Hindlimb muscle (tissue), 1 donor: ENCODE data around the gene CTNND2. TPM values are rescaled to one million over a fixed set of nuclear protein-coding genes. Genes with fewer than 3 reads are reported as not detected.
"Not testable (repeated sequence)": the region's sequence is repeated elsewhere in the genome, so short reads cannot be mapped to it uniquely, and the experiment has no call there.

Experiments
- DNase-seq: peaks from one replicate; pipeline ENCODE4 v3.0.0-alpha.2; 2013
- polyA plus RNA-seq: library from polyadenylated mRNA; unstranded; fragments of 120-200 nt; gene quantifications from one replicate; pipeline ENCODE4 v1.2.1, GENCODE V29; 2013; ENCODE audit not compliant: insufficient read length

The CTNND2 gene
- polyA plus RNA-seq, 1 donor: 0.66 TPM

GRCh38 chr5:11675184-11675583, 229.1 kb downstream of the CTNND2 start:
- no peak for DNase-seq

GRCh38 chr5:11672385-11673085, 231.7 kb downstream of the CTNND2 start:
- DNase-seq: no peak

- no peak for DNase-seq
Measured at GRCh38 chr5:11658376-11658775, 245.9 kb downstream of the CTNND2 start.

- DNase-seq: no peak
Measured at GRCh38 chr5:11656916-11657315, 247.3 kb downstream of the CTNND2 start.

DNA sequence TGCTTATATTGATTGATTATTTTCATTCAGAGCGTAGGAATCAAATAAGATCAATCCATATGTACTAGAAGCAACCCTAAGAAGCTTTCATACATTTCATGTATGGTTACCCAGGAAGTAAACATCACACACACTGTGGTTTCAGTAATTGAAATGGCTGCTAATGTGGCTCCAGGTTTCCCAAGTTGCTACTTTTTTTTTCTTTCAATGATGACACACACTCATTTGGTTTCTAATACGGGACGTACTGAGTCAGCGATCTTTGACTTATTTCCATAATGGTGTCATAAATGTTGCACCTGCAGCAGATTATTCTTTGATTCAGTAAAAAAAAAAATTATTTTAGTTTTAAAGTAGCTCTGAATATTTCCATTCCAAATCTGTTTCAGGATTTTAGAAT, 248.6 kb downstream of the CTNND2 start:
- DNase-seq: no peak

DNA sequence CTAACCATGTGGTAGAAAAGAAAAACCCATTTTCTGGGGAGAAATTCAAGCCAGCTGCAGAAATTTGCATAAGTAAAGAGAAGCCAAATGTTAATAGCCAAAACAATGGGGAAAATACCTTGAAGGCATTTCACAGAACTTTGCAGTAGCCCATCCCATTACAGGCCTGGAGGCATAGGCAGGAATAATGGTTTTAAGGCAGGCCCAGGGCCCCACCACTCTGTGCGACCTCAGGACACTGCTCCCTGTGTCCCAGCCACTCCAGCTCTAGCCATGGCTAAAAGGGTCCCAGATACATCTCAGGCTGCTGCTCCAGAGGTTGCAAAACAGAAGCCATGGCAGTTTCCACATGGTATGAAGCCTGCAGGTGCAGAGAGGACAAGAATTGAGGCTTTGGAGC, 253.3 kb downstream of the CTNND2 start:
- DNase-seq: no peak

- peak; percentile 20 for DNase-seq
Measured at GRCh38 chr5:11646141-11646540, 258.1 kb downstream of the CTNND2 start.

GRCh38 chr5:11642438-11642837, 261.8 kb downstream of the CTNND2 start:
- no peak for DNase-seq

- no peak for DNase-seq
Measured at GRCh38 chr5:11640158-11640873, 263.9 kb downstream of the CTNND2 start.

GRCh38 chr5:11622785-11623184, 281.5 kb downstream of the CTNND2 start:
- DNase-seq: no peak

- DNase-seq: no peak
Measured at GRCh38 chr5:11620172-11620571, 284.1 kb downstream of the CTNND2 start.

DNA sequence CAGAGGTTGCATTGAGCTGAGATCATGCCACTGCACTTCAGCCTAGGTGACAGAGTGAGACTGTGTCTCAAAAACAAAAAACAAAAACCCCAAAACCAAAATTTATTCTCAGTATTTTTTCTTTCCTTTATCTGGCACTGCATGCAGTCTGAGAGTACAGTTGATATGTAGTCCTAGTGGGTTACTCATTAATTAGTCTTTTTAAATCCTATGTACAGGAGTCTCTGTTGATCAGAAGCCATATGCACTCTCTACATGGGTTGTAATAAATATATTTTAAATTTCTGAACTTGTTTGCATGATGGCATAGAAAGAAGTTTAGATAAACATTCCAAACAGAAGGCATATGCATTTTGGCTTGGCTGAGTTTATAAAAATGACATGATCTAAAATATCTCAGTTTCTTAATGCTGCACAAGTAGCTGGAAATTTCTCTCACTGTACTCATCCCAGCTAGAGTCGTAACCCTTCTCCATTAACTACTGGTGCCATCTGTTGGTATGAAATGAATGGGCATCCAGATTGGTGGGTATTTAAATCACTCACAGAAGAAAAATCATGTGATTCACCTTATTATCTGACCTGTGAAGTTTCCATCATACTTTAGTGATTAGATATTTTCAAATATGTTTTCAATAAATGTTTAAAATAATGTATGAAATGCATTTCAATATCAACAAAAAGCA, 284.8 kb downstream of the CTNND2 start:
- no peak for DNase-seq

GRCh38 chr5:11617080-11617479, 287.2 kb downstream of the CTNND2 start:
- no peak for DNase-seq

- DNase-seq: not testable (repeated sequence)
Measured at GRCh38 chr5:11616624-11617023, 287.6 kb downstream of the CTNND2 start.

DNA sequence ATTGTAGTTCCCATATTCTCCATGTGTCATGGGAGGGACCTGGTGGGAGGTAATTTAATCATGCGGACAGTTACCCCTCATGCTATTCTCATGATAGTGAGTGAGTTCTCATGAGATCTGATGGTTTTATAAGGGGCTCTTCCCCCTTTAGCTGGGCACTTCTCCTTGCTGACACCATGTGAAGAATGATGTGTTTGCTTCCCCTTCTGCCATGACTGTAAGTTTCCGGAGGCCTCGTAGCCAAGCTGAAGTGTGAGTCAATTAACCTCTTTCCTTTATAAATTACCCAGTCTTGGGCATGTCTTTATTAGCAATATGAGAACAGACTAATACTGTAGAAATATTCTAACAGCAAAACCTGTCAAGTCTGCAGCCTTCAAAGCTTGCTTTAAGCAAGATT, 293.2 kb downstream of the CTNND2 start:
- DNase-seq: no peak

GRCh38 chr5:11609570-11610303, 294.5 kb downstream of the CTNND2 start:
- DNase-seq: no peak

DNA sequence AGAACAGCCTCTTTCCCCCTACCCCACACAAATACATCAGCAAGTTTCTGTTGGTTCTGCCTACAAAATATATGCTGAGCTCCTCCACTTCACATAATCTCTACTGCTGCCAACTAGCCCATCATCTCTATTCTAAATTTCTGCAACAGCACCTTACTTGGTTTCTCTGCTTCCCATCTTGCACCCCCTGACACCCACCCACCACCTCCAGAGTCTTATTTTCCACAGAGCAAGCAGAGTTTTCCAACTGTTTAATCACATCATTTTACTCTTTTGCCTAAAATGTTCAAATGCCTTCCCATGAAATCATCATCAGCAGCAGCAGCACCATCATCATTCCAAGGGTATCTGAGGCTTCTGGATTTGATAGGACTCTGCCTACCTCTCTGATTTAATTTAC, 295.7 kb downstream of the CTNND2 start:
- DNase-seq: no peak

- DNase-seq: no peak
Measured at GRCh38 chr5:11607944-11608483, 296.2 kb downstream of the CTNND2 start.

- no peak for DNase-seq
Measured at GRCh38 chr5:11602298-11602697, 301.9 kb downstream of the CTNND2 start.

DNA sequence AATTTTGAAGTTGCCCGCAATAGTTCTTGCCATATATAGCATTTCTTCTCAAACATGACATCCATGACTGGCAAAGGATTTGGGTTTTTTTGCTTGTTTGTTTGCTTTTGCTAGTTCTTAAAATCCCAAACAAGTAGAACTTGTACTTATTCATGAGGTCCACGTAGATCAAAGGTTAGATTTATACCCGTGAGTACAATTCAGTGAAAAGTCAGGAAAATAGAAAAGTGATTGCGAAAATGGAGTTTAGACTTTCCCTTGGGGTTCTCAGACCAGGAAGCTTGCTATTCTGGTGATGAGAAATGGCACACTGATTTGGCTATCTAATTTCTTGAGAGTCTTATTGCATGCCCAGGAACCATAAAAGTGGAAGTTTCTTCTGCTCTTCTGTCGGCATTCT, 304.7 kb downstream of the CTNND2 start:
- DNase-seq: no peak

GRCh38 chr5:11596657-11597071, 307.6 kb downstream of the CTNND2 start:
- no peak for DNase-seq

DNA sequence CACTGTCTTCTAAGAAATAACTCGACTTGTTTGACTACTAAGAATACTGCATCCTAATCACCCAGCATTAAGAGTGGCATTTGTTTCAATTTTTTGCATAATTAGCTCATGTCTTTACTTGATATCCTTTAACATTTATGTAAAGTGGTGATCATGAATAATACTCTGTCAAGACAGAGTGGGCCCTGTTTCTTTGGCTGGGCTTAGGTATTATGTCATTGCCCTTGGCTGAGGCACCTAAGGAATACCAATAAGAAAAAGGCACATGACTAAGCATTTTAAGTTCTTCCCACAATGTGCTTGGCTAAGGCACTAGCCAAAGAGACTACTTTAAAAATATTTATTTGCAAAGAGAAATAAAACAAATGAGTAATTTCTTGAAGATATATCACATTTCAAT, 308.1 kb downstream of the CTNND2 start:
- no peak for DNase-seq

- no peak for DNase-seq
Measured at GRCh38 chr5:11595045-11595444, 309.2 kb downstream of the CTNND2 start.
